Keratinocyte (primary cell): ENCODE results near the gene ADGRB3.

Experiments used
- CTCF ChIP-seq, 3 experiments: IDR thresholded peaks in 1 of 3; conservative IDR thresholded peaks in 1 of 3; optimal IDR thresholded peaks in 1 of 3; 2 replicates in 2 of 3; 3 replicates in 1 of 3; pipeline versions ENCODE3 to v1.5.1; 2011; ENCODE audit warnings: low read length in 3 of 3, mild to moderate bottlenecking in 3 of 3, moderate library complexity in 2 of 3, control low read depth in 1 of 3, inconsistent platforms in 1 of 3; ENCODE audit not compliant: insufficient read depth in 2 of 3; ENCODE audit errors: extremely low read depth in 1 of 3
- EZH2 ChIP-seq: IDR thresholded peaks from one replicate; pipeline ENCODE4 v1.6.1; 2012; ENCODE audit warnings: inconsistent platforms, mild to moderate bottlenecking, low read length, moderate library complexity

- TF ChIP-seq CTCF (optimal IDR thresholded peaks at IDR 0.05 in 1 of 3, IDR thresholded peaks at IDR 0.05 in 1 of 3, conservative IDR thresholded peaks at IDR 0.05 in 1 of 3; ENCODE audit: extremely low read depth in 1 of 3, insufficient read depth in 2 of 3, low read length in 3 of 3) (no peak), EZH2 (no peak)
These were observed 353.6 kb downstream of the ADGRB3 start for GRCh38 chr6:68988698-68989097.
